ENCODE data around the gene ANO10.
A peak's percentile ranks its signal among the peaks of the same experiment; 100 is the strongest.
"Not testable (repeated sequence)": the region's sequence is repeated elsewhere in the genome, so short reads cannot be mapped to it uniquely, and the experiment has no call there.

Gene ANO10

DNA sequence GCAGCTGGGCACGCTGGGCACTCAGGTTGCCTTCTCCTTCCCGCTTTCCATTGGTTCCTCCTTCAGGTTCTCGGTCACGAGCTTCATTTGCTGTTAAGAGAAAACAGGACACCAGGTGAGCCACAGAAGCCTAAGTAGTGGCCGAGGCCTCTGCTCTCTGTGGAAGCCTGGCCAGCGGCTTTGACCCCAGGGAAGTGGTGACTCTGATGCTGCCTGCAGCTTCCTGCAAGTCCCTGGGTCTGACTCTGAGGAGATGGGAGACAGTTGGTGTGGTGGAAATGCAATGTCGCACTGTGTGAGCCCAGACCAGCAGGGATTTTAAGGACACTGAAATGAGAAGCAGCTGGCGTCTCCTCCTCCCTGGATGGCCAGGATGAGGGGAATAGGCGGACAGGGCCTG lies 254.9 kb downstream of the ANO10 start:
- DNase-seq = no peak

DNA sequence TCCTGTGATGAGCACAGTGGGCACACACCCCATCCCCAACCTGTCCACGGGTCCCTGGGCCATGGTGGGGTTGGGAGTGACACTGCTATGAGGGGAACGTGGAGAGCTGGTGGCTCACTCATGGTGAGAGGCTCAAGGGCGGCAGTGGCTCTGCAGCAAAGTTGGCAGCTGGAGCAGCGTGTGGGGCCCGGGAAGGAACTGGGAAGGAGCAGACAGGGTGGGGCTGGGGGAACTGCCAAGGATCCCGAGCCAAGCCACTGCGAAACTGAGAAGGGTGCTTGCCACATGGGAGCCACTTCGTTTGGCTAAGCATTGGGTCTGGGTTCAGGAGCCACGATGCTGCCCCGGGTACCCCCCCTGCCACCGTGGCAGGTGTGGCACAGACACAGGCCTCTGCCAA lies 255.3 kb downstream of the ANO10 start:
- no peak for DNase-seq

DNA sequence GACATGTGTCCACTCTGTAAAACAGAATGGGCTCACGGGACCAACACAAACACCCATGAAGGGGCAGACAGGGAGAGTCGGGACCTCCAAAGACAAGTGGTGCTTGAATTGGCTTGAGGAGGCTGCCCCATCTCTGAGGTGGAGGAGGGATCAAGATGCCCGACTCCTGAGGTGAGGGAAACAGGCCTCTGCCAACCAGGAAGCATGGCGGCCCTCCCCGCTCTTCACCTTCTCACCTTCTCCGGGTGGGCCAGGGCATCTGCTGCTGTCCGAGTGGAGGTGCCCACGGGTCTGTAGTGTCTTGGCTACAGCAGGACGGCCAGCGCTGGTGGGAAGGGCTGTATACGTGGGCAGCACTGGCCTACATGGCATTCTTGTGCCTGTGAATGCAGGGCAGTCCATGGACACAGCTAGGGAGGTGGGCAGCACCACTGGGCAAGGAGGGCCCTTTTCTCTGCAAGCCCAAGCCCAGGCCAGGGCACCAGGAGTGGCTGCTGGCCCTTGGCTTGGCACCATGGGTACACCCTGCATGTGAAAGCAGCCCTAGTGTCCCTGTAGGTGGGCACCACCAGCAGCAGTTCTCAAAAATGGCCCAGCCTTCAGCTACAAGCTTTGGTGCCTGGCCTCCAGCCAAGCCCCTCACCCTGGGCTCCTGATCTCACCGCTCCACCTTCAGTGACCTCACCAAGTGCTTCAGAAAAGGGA lies 256.1 kb downstream of the ANO10 start:
- no peak for DNase-seq

DNA sequence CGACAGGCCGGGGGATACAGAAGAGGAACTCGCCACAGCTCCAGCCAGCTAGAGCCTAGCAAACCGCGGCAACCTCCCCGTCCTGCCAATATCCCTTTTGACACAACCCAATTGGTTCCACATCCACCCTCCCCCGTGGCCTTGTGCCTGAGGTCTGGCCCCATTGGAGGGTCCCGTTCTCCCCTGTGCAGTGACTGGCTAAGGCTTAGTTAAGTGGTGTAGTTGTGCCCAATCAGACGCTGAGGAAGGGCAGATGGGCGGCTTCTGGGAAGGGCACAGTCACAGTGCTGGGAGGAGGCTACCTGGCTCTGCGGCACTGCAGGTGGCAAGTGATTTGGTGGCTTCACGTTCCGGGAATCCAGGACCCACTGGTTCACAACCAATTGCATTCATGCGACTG lies 256.9 kb downstream of the ANO10 start:
- DNase-seq = no peak

DNA sequence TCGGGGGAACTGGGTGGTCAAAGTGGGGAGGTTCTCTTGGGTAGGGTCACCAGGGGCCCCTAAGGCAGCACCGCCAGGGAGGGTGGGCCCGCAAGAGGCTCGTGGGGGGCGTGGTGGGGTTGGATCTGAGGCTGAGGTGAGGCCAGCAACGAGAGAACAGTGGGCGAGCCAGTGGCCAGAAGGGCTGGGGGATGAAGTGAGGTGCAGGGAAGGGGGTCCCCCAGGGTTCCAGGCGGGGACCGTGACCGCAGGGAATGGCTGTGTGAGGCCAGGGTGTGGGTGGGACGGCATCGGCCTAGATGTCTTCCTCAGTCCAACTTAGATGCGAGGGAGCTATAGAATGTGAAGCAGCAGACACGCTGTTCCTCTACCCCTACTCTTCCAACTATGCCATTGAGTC lies 257.3 kb downstream of the ANO10 start:
- DNase-seq = no peak

DNA sequence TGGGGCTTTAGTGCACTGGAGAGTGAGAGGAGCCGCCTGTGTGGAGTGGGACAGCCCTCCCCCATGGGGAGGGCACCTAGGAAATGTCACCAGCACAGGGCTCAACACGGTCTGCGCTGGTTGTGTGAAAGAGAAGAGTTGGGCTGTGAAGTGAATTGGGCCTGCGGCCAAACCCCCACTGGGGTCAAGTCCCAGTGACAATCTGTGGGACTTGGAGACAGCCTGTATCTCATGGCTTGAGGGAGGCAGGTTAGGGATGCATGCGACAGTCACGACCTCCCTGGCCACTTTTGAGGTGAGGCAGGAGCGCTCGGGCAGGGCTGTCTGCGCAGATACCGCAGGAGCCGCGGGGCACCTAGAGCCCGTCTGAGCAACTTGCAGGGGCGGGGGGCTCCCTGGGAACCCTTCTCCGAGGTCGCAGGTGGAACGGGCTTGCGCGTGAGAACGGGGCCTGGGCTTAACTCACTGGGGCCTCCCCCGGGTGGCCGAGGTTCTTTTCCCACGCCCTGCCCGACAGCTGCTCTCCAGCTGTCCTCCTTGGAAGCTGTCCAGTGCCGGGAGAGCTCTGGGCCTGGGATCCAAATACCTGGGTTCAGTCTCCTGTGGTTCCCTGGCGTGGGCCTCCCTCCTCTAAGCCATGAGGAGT lies 258.1 kb downstream of the ANO10 start:
- DNase-seq = no peak

DNA sequence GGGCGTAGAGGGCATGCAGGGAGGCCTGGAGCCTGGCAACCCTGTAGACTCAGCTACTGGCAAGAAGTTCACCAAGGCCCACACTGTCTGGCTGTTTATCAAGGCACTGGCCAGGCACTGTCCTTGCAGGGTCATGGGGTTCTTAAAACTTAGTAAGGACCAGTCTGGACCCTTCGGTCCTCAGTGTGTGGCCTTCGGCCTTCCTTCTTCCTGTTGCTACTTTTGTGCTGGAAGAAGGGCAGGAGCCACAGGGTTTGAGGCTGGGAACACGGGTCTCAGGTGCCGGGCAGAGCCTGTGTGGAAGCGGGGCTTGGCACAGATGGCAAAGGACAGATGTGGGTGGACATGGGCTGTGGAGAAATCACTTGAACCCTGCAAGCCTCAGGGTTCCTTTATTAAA lies 258.9 kb downstream of the ANO10 start:
- no peak for DNase-seq

DNA sequence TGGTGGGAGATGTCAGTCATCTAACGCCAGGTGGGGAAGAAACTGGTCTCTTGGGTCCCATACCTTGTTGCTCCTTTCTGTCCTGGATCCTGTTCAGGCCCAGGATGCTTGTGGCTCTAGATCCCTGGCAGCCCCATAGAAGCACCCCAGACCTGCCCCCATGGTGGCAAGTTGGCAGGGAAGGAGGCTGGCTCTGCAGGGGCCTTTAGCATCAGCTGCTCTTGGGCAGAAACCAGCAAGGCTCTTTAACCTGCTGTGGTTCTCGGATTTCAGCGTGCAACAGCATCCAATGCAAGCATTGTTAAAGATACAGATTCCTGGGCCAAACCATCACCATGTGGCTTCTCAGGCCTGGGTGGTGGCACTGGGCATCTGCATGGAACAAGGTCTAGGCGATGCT lies 259.6 kb downstream of the ANO10 start:
- no peak for DNase-seq

DNA sequence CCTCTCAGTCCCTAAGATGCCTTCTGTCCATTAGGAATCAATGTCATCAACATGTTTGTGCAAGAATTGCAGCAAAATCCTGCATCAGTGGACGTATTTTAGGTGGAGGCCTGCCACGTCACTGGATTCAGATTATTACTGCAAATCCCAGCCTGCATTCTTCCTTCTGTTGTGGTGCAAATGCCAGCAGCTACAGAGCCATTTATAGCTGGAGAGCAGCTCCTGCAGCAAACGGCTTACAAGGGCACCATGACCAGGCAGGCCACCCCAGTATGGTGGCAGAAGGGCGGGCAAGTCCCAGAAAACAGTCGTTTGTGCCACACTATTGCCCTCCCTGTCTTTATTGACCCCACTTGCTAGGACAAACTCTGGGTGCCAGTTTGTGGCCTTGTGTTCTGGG lies 260.7 kb downstream of the ANO10 start:
- no peak for DNase-seq

DNA sequence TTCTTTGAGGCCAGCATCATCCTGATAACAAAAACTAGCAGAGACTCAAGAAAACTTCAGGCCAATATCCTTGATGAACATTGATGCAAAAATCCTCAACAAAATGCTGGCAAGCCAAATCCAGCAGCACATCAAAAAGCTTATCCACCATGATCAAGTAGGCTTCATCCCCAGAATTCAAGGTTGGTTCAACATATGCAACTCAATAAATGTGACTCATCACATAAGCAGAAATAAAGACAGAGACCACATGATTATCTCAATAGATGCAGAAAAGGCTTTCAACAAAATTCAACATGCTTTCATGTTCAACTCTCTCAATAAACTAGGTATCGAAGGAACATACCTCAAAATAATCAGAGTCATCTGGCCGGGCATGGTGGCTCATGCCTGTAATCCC lies 265.8 kb downstream of the ANO10 start:
- DNase-seq = not testable (repeated sequence)

DNA sequence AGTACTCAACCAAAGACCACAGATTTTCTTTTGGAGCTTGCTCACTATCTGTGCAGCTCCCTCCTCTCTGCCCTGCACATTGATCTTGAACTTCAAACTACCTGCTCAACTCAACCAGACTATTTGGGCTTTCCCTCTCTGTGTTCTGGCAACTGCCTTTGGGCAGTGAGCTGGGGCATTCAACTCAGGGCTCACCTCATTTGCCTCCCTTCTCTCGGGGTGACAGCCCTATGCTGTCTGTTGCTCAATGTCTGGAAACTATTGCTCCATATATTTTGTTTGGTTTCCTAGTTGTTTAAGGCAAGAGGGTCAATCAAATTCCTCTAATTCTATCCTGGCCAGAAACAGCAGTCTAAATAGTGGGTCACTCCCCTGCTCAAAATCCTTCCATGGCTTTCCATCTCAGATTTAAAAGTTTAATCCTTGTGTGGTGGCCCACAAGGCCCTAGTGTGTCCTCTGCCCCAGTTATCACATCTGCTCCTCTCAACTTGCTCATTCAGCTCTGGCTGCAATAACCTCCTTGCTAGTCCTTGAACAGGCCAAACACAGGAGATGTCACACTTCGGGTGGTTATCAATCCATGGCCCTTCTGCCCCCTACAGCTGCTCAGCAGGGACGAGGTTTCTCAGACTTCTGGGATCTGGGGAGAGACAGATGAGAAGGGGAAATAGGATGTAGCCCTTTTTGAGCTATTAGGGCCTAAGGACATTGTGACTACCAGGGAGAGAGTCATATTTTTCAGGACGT lies 267.7 kb downstream of the ANO10 start:
- DNase-seq = no peak

DNA sequence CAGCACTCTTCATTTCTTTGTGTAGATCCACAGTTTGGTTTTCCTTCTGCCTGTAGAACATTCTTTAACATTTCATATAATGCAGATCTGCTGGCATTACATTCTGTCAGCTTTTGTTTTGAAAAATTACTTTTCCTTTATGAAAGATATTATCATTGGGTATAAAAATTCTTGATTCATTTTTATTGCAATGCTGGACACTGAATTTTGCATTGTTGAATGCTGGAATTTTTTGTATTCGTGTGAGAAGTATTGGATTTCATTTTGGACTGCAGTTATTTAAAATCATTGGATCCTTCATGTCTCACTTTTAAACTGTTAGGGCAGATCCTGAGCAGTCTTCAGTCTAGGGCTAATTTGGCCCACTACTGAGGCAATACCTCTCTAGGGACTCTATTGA lies 268.4 kb downstream of the ANO10 start:
- DNase-seq = no peak

DNA sequence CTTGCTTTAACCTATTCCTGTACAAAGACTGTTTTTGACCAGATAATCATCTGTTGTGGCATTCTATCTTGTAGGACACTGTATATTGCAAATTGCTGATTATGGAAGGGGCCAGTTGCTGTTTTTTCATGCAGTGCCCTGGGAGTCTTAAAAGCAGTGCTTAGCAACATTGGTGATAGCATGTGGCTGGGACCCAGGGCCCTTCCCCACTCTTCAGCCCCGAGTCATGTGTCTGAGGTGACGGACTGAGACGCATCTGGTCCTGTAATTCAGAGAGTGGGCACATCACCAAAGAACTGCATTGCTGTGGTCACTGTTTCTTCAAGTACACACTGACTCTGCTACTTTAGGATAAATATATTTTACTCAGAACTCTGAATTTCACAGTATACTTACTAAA lies 272.1 kb downstream of the ANO10 start:
- peak; percentile 76 for DNase-seq

DNA sequence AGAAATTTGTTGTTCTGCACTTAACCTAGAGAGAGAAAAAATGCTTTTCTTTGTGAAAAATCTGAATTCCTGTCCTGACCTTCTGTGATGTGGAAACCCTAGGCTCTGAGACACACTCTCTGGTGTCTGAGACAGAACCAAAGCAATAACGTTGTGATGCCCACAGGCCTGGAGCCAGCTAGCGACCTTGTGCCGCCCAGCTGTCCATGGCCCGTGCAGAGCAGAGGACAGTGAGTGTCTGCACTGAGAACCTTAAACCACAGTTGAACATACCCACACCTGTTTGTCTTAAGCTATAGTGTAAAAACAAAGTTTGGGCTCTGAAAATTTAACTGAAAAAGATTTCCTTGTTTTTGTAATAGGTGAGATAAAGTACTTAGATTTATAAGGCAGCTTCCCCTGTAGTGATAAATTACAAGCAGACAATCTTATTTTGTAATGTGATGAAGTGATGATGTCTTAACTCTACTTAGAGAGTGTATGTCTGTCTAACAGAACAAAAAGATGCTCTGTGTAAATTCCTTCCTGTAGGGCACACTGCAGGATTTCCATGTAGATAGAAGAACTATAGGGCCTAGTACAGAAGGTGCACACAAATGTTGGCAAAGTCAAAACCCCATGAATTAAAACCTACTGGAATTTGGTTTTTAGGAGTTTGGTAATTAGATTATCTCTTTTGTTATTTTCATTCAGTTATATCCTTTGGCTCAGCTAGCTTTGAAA lies 272.8 kb downstream of the ANO10 start:
- no peak for DNase-seq

DNA sequence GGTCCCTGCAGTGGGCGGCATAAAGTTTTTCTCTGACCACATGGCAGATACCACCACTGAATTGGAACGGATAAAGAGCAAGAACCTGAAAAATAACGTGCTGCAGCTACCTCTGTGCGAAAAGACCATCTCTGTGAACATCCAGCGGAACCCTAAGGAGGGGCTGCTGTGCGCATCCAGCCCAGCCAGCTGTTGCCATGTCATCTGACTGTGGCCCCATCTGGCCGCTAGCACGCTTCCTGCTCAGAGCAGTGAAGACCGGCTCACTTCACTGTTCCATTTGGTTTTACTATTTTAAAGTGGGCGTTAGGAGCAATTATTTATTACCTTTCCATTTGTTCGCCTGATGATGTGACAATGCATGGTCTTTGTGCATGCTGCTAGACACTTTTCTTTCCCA lies 273.5 kb downstream of the ANO10 start:
- no peak for DNase-seq

DNA sequence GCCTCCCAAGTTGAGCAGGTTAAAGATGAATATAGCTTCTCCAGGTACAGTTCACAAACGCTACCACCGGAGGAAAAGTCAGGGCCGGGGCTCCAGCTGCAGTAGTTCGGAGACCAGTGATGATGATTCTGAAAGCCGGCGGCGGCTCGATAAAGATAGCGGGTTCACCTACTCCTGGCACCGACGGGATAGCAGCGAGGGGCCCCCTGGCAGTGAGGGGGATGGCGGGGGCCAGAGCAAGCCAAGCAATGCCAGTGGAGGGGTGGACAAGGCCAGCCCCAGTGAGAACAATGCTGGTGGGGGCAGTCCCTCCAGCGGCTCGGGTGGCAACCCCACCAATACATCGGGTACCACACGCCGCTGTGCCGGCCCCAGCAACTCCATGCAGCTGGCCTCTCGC lies 274.0 kb downstream of the ANO10 start:
- DNase-seq = no peak

DNA sequence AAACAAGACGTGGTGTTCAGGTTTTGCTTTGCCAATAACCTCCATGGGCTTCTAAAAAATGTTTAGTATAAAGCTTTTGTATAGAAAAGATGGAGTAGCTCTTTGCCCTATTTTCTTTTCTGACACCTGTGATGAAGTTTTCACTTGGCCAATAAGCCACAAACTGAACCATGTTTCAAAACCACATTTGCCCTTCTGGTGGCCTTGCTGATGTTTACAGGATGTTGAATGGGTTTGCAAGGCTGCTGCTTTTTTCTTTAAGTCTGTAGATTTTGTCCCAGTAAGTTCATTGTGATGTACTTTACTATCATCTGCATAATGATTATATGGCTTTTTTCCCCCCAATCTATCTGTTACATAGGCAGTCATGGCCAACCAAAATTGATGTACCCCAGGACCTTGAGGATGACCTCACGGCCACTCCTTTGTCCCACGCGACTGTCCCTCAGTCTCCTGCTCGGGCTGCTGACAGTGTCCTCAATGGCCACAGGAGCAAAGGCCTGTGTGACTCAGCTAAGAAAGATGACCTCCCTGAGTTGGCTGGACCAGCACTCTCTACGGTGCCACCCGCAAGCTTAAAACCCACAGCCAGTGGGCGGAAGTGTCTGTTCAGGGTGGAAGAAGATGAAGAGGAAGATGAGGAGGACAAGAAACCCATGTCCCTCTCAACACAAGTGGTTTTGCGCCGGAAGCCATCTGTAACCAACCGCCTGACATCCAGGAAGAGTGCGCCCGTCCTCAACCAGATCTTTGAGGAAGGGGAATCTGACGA lies 274.6 kb downstream of the ANO10 start:
- no peak for DNase-seq

DNA sequence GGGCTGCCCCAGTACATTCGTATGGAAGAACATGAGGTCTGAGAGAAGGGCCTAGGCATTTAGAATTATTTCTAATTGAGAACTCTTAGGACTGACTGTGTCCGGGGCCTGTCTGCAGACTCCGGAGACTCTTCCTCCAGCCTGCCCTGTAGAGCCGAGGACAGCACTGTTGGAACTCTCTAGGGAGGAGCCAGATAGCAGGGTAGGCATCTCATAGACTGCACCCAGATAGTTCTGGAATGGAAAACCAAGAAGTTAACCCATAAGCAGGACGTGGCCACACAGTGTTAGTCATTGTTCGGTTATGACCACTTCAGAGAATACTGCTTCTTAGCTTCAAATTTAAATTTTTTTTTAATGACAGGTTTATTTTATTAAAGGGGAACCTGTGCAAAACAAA lies 275.9 kb downstream of the ANO10 start:
- no peak for DNase-seq

DNA sequence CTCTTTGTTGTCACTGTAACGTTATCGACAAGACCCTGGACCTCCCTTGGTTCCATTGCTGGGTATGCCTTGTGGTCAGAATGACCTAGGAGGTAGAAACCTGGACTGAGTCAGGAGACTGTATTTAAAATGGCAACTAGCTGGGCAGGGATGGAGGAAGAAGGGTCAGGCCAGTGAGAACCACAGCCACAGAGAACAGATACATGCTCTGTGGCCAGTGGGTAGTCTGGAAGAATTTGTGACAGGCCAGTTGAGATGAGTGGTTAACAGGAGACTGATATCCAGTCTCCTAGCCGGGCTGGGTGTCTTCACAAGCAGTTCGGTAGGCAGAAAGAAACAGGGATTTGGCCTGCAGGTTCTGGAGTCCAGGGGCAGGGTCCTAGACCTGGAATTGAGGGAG lies 276.6 kb downstream of the ANO10 start:
- no peak for DNase-seq

DNA sequence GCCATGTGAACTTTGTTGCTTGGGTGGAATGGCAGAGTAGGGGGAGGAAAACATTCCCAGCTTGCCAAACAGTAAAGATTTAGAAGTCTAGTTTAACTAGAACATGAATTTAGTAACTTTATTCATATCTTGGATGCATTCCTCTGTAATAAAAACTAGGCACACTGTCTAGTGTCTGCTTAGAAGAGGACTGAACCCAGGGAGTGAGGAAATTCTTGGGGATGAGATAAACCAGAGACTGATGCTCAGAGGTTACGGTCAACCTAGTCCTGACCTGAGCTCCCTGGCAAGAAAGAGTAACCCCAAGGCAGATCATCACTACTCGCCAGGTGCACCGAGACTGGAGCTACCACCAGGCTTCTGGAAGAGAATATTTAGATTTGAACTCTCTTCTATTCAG lies 277.3 kb downstream of the ANO10 start:
- DNase-seq = no peak

DNA sequence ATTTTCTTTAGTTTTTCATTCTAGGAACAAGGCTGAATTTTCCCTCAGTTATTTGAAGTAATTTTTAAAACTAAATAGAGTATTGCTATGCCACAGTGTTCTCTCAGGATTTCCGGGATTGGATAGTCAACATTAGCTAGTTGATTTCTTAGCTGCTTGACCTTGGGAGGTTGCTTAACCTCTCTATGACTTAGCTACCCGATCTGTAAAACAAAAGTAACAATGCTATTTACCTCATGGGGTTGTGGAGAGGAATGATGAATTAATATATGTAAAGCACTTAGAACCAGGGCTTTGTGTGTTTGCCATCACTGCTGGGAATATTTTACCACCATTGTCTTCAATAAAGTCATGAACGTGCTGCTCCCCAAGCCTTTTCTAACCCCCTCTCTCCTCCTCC lies 278.0 kb downstream of the ANO10 start:
- DNase-seq = no peak

DNA sequence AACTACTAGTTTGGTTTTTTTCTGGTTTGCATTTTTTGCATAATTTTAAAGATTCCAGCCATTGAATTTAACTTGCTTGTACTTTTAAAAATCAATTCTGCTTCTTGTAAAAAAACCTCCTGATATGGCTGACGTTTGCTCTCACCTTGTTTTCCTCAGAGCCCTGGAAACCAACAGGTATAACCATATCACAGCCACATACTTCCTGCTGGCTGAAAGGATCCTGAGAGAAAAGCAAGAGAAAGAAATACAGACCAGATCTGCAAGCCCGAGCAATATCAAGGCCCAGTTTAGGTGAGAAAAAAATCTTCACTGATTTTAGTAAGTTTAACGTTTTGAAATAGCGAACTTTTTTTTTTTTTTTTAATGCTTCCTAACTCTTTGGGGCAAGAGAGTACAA lies 278.6 kb downstream of the ANO10 start:
- no peak for DNase-seq

DNA sequence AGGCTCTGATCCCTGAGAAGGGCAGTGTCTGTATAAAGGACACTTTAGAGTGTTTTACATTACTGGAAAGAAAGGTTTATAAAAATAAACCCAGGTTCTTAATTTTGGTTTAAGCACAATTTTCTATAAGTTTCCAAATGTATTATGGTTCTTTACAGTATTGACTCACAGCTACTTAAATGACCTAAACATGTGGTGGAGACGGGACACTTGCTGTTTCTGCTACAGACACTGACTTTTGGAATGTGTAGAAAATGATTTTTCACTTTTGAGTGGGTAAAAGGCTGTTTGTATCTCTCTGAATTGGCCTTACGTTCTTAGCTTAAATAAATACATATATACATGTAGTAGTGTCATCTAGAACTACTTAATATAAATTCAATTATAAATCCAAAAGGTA lies 280.0 kb downstream of the ANO10 start:
- no peak for DNase-seq
